Iris pigment epithelial cell (primary cell): Measurements from ENCODE around the gene PPP6R1.
"Not testable (repeated sequence)": the region's sequence is repeated elsewhere in the genome, so short reads cannot be mapped to it uniquely, and the experiment has no call there.

Experiments
- DNase-seq: peaks from one replicate; pipeline ENCODE4 v3.0.0-alpha.2; 2011; ENCODE audit warnings: low read depth

PPP6R1 gene

DNA sequence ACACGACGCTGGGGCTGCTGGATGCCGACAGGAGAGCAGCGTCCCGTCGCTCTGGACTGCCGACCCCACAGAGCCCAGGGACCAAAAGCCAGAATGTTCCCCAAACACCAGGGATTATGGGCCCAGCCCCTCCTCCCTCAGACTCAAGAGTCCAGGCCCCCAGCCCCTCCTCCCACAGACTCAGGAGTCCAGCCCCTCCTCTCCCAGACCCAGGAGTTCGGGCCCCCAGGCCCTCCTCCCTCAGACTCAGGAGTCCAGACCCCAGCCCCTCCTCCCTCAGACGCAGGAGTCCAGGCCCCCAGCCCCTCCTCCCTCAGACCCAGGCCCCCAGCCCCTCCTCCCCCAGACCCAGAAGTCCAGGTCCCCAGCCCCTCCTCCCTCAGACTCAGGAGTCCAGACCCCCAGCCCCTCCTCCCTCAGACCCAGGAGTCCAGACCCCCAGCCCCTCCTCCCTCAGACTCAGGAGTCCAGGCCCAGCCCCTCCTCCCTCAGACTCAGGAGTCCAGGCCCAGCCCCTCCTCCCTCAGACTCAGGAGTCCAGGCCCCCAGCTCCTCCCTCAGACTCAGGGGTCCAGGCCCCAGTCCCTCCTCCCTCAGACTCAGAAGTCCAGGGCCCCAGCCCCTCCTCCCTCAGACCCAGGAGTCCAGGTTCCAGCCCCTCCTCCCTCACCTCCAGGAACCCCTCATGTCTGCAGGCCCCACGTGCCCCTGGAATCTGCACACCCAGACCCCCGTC is 34.0 kb downstream of the PPP6R1 start:
- not testable (repeated sequence) for DNase-seq

DNA sequence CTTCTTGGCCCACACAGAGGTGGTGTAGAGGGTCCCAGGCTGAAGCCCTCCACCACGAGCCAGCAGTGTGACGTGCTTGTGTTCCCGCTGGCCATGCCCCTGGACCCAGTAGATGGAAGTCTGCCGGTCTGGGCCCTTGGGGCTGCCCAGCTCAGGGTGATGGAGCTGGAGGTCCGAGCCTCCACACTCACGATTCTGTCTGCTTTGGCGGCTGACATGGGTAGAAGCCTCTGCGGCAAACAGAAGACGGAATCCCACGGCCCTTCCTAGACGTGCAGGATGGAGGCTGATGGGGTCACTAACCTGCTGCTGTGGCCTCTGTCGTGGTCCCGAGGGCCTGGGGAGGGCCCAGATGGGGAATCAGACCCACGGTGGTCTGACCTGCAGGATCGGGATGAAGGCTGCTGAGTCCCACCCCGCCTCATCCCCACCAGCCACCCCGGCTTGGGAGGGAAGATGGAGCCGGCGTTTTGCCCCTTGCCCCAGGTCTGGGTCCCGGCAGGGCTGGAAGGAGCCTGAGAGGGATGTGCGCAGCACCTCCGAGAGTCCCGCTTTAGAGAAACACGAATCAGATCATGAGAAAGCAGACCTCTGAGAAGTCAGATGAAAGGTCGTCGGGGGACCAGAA is 34.7 kb downstream of the PPP6R1 start:
- DNase-seq: no peak

DNA sequence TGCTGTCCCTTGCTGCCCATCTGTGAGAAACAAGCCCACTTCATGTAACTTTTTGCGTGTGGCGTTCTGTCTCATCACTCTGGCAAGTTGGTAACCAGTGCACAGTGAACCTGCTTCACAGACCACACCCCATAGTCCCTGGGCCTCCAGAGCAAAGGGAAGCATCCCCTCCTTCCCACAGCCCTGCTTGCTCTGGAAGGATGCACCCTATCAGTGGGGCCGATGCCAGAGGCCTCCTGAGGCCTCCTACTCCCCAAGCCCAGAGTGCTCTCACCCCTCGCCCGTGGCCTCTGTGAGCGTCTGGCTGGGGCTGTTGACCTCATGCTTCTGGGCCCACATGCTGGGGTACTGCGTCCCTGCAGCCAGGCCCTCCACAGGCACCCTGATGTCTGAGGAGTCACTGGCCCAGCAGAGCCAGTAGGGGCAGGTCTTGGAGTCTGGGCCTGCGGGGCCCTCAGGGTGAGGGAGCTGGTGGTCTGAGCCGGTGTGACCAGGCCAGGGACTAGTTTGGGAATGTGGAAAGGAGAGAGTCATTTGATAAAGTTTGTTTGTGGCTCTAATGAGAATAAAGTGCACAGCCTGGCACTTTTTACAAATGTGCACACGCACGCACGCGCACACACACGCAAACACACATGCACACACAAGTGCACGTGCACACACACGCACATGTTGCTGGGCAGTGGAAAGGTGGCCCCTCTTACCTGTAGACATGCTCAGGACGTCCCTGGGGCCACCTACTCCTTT is 35.4 kb downstream of the PPP6R1 start:
- no peak for DNase-seq

DNA sequence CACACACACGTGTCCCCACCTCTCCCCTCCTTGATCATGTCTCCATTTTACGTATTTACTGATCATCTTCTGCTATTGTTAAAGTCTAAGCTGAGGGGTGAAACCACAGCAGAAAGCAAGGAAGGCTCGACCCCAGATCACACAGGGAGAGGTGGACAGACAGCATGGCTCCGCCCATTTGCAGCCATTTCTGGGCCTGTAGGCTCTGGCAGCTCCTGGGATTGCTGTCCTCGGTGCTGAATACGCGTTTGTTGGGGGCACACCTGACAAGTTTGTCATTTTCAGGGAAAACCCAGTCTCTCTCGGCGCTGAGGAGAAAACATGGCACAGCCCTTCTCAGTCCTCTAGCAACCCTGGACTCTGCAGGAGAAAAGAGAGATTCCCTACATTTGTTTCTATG is 38.3 kb downstream of the PPP6R1 start:
- DNase-seq: no peak

DNA sequence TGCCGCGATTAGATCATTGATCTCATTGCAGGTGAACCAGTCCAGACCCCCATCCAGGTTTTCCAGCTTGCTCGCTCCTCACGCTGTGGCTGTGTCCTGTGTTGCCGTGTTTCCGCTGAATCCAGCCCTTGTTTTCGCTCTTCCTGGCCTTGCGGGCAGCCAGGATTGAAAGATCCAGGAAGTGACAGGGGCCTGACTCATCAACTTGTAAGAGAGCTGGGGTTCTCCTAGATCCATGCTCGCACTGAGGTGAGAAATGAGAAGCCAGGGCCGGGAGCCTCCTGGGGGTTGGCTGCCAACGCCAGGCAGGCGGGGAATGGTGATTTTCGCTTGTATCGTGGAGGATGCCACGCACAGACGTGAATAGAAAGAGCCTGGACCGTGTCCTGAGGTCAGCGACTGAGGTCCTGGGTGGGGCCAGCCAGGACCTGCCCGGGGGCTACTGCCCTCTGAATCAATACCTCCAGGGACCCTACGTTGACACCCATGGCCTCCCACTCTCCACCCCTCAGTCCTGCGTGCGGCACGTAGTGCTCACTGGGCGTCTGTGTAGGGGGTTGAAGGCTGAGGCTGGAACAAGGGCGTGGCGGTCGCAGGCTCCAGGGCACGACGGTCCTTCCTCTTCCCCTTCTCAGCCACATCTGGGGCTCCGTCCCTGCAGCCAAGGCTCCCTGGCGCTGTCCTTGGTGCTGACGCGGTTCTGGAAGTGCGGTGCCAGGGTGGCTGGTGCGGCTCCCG is 42.2 kb downstream of the PPP6R1 start:
- DNase-seq: peak; percentile 100

DNA sequence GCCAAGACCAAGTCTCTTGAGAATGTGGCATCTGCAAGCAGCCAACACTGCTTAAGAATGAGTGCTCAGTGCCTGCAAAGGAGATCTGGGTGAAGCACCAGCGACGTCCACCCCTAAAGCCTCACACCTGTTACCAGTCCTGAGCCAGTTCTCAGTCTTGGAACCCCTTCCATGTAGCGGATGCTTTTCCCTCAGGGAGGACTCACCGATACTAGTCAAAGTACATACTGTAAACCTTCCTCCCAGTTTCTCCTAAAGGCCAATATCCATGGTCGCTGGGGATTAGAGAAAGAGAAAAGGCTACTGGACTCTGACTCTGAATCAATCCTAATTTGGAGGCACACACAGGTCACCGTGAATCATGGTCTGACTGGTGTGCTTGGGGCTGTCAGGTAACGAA is 45.3 kb downstream of the PPP6R1 start:
- no peak for DNase-seq

DNA sequence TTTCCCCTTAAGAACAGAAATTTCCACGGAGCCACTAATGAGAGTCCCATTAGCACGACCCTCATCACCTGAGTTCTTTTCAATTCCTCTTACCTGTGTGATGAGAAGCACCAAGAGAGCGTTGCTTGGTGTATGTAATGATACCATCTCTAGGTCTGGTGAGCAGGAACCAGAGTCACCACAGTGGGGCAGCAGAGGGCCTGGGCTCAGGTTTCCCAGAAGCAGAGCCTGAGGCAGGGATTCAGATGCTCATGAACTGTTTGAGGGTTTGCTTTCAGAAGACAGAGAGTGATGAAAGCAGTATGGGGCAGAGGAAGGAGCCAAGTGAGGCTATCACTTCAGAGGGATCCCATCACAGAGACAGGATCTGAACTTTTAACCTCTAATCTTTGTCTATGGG is 46.4 kb downstream of the PPP6R1 start:
- no peak for DNase-seq

DNA sequence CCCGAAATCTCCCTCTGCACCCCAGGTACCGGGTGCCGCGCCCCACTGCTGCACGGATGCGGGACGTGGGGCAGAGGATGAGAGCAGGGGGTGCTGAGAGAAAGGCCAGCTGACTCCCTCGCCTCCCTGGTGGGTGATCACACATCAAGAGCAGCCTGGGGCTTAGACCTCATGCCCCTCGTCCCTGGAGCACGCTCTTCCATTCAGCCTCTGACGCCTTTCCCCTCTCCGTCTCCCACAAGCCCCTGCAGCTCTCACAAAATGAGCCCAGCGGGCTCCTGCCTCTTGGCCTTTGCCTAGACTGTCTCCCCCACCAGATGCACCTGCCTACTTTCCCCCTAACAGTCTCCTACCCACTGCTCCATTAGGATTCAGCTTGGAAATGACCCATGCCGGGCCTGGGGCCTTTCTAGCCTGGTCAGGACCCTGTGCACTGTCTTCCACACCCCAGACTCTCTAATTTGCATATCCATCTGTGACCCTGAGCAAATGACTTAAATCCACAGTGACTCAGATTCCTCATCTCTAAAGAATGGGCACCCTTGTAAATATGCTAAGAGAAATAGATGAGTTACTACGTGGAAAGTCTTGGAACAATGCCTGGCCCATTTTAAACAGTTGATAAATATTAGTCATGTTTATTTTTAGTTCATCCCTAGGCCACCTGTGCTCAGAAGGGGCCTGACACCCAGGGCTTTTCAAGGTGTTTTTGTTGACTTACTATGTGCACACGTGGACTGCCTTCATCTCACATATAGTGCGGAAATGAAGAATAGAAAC is 48.9 kb downstream of the PPP6R1 start:
- peak; percentile 96 for DNase-seq

DNA sequence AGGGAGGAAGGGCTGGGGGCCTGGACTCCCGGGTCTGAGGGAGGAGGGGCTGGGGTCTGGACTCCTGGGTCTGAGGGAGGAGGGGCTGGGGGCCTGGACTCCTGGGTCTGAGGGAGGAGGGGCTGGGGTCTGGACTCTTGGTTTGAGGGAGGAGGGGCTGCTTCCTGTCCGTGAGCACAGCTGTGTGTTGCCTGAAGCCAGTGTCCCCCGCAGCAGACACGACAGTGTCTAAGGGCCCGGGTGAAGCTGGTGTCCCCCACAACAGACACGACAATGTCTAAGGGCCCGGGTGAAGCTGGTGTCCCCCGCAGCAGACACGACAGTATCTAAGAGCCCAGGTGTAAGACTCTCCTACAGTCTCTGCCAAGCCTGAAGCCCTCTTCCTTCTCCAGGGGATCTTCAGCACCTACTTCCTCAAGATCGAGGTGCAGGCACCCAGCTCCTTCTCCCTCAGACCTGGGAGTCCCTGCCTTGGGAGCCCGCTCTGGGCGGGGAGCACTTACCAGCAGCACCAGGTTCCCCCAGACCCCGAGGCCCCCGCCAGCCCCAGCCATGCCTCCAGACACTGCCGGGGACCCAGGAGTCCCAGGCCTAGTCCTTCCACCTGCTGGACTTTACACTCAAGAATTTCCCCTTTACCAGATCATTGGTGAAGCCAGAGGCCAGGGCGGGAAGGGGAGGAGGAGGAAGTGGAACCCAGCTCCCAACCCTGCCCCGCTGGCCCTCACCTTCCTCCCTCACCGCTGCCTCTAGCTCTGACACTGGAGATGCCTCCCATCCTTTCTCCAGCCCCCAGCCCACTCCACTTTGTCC is 49.7 kb downstream of the PPP6R1 start, which contains the start of gene PTPRH:
PTPRH (minus strand) TSS at position 622 of the 813 bp plus-strand sequence; CDS start at position 554, 68 bp downstream.
- no peak for DNase-seq

DNA sequence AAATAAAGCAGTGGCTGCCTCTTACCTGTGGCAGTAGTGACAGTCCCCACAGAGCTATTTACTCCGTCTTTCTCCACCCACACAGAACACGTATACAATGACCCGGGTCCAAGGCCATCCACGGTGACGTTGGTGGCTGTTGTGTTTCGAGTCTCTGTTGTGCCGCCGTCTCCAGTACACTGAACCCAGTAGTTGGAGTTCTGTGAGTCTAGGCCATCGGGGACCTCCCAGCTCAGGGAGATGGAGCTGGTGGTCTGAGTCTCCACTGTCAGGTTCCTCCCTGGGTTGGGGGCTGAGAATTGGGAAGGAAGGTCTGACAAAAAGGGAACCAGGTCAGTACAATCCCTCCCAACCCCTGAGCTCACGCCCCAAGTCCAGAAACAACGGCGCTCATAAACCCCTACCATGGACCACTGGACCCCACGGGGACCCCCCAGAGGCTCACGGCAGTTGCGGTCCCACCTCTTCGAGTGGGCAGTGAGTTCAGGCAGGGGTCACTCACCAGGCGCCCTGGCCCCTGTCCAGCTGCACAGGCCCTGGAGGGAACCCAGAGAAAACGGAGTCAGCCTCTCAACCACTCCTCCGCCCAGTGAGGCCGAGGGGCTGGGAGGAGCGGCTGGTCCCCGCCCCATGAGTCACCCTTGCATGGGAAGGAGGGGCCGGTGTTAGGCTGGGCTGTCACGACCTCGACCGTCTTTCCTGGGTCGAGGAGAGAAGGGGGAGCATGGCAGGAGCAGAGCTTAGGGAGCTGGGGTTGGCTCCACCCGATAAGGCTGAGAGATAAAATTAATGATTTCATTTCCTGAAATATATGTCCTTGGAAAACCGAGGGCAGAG is 51.9 kb downstream of the PPP6R1 start:
- DNase-seq: peak; percentile 92

DNA sequence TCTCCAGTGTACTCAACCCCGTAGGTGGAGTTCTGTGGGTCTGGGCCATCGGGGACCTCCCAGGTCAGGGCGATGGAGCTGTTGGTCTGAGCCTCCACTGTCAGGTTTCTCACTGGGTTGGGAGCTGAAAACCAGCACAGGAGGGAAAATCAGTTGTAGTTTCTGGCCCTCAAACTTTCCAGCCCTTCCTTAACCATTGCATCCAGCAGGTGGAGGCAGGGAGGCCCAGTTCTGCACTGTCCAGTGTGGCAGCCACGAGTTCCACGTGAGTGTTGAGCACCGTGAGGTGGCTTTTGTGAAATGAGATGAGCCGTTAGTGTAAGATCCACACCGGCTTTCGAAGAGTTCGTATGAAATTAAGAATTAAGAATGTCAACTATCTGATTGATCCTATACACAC is 56.6 kb downstream of the PPP6R1 start:
- not testable (repeated sequence) for DNase-seq

DNA sequence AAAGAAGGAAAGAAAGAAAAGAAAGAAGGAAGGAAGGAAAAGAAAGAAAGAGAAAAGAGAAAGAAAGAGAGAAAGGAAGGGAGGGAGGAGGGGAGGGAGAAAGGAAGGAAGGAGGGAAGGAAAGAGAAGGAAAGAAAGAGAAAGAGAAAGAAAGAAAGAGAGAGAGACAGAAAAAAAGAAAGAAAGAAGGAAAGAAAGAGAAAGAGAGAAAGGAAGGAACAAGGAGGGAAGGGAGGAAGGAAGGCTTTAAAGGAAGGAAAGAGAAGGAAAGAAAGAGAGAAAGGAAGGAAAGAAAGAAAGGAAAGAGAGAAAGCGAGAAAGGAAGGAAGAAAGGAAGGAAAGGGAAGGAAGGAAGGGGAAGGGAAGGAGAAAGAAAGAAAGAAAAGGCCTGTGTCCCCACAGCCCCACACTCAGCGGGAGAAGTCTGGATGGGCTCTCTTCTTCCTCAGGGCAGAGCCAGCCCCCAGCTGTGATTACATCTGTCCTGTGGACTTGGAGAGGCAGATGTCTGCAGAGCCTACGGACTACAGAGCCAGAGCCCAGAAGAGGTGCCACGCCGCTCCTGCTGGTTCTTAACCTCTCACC is 59.1 kb downstream of the PPP6R1 start:
- no peak for DNase-seq

DNA sequence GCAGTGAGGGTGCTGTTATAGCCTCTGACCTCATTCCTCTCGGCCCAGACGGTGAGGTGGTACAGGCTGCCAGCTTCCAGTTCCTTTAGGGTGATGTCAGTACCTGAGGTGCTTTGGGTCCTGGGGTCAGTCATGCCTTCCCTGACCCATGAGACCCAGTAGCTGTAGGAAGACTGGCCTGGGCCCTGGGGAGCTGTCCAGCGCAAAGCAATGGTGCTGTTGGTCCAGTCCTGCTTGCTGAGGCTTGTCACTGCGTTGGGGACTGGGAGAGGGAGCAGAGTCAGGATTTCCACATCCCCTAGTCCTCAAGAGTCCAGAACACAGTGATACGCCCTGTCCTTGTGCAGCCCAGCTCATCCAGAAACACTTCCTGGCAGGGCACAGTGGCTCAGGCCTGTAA is 60.2 kb downstream of the PPP6R1 start:
- no peak for DNase-seq

DNA sequence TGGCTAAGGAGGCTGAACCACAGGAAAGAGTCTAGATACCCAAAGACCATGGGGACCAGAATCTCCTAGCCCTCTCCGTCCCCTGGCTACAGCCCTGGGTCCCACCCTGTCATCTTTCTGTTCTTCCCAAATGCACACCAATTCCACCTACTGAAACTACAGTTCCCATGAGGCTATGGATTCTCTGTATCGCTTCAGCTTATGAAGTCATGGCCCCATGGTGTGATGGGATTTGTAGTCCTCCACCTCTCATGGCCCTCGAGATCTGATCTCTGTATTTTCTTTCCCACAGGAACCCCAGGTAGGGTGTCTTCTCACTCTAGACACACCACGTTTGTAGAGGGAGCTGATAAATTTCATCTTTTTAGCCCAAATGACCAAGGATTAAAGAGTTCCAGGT is 61.3 kb downstream of the PPP6R1 start:
- DNase-seq: no peak

DNA sequence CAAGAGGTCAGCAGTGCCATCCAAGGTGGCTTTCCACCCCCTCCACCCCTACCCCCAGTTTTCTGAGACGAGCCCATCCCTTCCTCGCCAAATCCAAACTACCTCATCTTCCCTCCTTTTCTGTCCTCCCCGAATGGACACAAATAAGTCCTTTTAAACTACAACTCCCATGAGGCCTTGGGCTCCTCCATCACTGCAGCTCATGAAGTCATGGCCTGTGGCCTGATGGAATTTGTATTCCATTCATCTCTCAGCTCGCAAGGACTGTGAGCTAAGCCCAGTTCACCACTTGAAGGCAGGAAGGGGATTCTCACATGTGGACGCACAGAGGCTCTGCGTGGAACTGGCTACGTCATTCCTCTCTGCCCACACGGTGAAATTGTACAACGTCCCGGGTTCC is 62.0 kb downstream of the PPP6R1 start:
- peak; percentile 34 for DNase-seq

DNA sequence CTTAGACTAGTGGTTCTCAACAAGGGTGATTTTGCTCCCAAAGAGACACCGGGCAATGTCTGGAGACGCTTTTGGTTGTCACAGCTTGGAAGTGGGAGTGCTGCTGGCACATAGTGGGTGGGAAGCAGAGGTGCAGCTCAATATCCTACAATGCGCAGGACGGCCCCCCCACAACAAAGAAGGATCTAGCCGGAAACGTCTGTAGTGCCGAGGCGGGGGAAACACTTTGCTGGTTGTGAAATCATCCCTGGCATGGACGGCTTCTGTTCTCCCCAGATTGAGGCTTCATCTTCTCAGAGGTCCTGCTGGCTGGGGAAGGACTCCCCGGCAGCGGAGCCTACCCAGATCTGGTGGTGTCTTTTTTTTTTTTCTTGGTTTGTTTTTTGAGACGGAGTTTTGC is 65.3 kb downstream of the PPP6R1 start:
- DNase-seq: no peak

DNA sequence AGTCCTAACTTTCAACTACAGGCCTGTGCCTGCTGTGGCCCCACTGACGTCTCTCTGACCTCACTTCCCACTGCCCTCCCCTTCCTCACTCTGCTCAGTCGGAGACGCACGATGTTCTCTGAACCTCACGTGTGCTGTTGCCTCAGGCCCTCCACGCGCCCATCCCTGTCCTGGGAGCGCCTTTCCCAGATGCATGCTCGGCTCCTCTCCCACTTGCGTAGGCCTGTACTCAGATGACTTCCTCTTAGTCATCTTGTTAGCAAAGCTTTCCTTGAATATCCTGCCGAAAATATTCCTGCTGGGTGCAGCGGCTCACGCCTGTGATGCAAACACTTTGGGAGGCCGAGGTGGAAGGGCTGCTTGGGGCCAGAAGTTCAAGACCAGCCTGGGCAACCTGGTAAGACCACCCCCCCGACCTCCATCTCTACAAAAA is 69.4 kb downstream of the PPP6R1 start:
- peak; percentile 97 for DNase-seq

DNA sequence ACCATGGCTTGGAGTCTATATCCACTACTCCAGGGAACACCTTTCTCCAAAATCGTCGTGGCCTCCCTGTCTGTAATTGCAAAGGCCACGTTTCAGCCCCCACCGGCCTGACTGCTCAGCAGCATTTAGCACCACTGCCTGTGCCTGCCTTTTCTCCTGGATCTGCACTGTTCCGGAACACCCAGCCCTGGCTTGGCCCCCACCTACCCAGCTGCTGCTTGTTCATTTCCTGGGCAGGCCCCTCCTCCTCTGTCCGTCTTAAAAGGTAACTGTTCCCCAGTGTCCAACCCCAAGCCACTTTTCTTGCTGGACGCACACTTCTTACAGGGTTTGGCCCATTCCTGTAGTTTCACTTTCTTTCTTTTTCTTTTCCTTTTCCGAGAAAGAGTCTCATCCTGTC is 70.2 kb downstream of the PPP6R1 start:
- DNase-seq: no peak

DNA sequence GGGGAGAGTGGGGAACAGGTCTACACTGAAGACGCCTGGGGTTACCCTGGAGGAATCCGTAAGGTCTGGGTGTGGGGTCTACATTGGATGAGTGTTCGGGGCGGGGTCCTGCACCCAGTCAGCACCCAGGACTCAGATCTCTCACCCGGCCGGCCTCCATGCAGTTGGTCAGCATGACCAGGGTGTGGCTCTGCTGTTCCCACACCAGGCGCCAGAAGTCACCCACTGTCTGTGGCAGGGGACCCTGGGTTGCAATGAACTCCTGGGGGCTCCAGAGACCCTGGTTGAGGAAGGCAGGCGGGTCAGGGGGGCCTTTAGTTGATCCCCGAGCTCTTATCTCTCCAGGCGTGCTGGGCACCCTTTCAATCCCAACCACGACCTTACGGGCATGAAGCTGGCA is 72.7 kb downstream of the PPP6R1 start:
- no peak for DNase-seq
